GM12891 (cell line): Measurements from ENCODE around the gene UBA7.

ENCODE experiments used
- PAX5 ChIP-seq: IDR thresholded peaks from 2 replicates; pipeline ENCODE4 v1.6.1; 2011; ENCODE audit warnings: low read length, moderate library complexity, mild to moderate bottlenecking; ENCODE audit not compliant: insufficient read depth, severe bottlenecking
- POLR2A ChIP-seq: IDR thresholded peaks from 2 replicates; pipeline ENCODE4 v1.6.1; 2011; ENCODE audit warnings: low read depth, low read length, control low read depth
- POLR2AphosphoS5 ChIP-seq: IDR thresholded peaks from 2 replicates; pipeline ENCODE4 v1.6.1; 2011; ENCODE audit warnings: low read depth, low read length, control low read depth
- POU2F2 ChIP-seq: IDR thresholded peaks from 2 replicates; pipeline ENCODE4 v1.6.1; 2011; ENCODE audit warnings: low read depth, mild to moderate bottlenecking, control low read depth, low read length, moderate library complexity
- SPI1 ChIP-seq: IDR thresholded peaks from 2 replicates; pipeline ENCODE4 v1.6.1; 2011; ENCODE audit warnings: low read depth, low read length, control low read depth
- TAF1 ChIP-seq: IDR thresholded peaks from 2 replicates; pipeline ENCODE4 v1.6.1; 2011; ENCODE audit warnings: low read depth, low read length, control low read depth

- no peak for TF ChIP-seq POLR2AphosphoS5
- TF ChIP-seq POLR2A = no peak
- no peak for TF ChIP-seq TAF1
- no peak for TF ChIP-seq SPI1
- no peak for TF ChIP-seq POU2F2
- no peak for TF ChIP-seq PAX5
These were observed 34.2 kb downstream of the UBA7 start for GRCh38 chr3:49779358-49780079.
